Stromal cell of bone marrow (primary cell): Measurements from ENCODE around the gene NTRK2.
A peak's percentile ranks its signal among the peaks of the same experiment; 100 is the strongest.

Source experiments
- DNase-seq: peaks from one replicate; pipeline ENCODE4 v3.0.0-alpha.2; 2012; ENCODE audit warnings: low read depth

Gene NTRK2

DNA sequence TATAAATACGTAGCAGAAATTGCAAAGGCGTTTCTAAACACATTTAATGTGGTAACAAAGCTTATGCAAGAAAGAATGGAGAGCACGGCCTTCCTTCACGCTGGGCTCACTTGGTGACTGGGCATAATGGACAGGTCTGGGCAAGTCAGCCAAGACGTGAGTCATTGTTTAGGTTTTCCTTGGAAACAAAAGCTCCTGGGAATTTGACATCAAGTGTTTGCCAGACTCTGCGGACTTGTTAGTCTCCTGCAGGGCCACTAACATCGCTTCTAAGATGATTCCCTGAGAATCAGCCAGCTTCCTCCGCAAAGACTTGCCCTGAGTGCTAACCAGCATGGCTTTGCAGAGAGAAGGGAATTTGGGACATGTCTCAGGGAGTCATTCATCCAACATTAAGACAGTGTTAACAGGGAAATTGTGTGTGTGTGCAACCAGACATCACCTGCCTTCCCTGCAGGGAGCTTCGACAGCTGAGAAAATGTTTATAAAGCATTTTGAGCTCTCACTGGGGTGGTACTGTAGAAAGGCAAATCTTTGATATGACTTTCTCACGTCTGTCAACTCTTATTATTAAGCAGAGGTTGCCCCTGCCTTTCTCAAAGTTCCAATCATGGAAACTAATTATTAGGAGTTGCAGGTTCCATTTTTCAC is 182.5 kb downstream of the NTRK2 start:
- DNase-seq, result peak; percentile 94

DNA sequence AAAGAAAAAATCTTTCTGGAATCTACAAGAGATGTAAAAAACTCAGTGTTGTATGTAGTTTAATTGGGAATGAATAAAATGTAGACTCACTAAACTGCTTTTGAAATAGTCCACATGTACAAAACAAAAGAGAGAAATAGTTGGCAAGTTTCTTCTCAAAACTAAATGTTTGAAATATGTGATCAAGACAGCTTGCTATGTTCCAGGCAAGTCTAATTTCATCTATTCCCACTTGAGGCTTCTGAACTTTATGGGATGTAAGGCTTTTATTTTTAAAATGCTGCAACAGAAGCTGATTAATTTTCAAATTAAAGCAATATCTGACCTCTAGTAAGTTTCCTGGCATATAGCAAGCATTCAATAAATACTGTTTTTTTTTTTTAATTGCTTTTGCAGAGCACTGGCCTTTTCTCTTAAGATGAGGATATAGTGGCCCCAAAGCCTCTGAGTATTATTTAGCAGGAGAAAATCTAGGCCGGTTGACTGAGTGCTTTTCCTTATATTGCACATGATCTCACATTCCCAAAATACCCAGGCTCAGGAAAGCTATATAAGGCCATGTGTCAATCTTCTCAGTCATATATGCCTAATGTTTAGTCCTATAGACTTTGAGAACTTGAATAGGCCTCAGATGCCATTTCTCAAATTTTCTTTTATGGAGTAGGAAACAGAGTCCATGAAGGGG is 183.2 kb downstream of the NTRK2 start:
- DNase-seq, result no peak

DNA sequence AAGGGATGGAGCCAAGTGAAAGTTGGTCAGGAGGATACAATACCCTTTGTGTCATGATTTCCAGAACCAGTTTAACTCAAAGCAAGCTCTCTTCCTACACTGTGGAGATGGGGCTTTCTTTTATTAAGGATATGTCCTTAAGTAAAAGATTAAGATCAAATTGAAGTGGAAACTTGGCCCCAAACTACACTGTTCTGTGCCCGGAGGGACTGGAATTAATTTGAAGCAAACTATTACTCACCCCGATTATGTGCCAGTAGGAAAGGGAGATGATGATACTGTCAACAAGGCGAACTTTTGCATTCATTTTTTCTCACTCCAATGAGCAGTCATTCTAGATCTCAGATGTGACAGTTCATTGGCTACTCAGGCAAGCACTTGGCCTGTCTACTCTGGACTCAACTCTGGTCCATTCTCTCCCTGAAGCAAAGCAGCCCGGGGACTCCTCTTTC is 186.7 kb downstream of the NTRK2 start:
- DNase-seq, result peak; percentile 76

DNA sequence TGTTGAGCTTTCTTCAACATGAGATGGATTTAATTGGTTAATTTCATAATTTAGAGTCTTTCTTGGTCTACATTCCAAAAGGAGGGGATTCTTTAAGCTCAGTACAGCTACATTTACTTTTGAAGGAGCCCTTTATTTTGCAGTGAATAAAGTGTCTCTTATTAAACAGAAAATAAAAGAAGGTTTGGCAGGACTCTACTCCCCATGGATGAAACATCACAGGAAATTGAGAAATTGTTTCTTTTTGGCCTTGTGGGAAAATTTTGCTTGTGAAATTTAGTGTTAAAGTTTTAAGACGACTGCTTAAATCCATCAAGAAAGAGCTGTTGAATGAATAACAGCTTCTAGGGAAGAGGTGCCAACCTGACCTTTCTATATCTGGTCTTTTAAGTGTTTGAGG is 187.7 kb downstream of the NTRK2 start:
- DNase-seq, result peak; percentile 44

DNA sequence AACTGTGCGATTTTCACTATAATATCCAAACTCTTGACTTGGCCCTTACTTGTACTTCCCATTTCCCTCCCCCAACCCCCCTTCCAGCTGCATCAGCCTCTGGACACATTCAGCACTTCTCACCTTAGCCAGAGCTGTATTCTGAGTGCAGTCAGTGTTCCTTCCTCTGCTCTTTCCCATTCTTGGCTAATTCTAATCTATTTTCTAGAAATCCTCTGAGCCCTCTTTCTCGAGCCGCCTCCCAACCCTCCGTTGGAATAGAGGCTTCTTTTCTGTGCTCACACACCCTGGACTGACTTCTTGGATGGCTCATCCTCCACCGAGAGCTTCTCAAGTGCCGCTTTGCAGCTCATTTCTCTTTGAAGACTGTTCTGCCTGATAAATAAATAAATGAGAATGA is 188.8 kb downstream of the NTRK2 start:
- no peak for DNase-seq

DNA sequence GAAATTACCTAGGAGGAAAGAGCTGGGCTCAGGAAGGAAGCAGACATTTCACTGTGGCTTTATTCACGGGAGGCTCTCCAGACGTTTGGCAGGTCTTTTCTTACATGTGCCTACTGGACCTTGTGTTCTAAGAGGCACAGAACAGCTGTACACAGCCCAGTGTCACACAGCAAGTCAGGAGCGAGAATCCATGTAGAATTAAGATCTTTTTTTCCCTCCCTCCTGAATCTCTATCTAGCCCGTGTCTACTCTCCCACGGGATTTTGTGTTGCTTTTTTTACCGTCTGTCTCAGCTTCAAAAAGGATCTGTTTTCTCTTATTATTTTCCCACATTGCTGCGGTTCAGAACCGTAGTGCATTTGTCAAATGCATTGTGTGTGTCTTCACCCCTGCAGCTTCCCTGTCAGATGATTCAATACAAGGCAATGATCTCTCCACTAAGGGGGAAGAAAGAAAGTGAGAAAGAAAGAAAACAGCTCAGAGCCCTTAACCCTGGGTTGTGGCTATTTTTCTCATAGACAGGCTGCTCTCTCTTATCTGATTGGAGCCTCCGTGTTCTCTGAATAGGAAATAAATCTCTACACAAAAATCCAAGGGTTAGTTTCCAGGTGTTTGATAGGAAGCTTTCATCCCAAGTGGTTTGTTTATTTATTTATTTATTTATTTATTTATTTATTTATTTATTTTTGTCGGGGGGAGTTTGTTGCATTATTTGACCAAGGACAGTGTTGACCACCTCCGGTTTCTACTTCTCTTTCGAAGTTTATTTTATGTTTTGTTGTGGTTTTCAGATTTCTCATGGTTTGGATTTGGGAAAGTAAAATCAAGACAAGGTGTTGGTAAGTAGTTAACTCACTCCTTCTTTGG is 191.0 kb downstream of the NTRK2 start:
- DNase-seq, result peak; percentile 25

DNA sequence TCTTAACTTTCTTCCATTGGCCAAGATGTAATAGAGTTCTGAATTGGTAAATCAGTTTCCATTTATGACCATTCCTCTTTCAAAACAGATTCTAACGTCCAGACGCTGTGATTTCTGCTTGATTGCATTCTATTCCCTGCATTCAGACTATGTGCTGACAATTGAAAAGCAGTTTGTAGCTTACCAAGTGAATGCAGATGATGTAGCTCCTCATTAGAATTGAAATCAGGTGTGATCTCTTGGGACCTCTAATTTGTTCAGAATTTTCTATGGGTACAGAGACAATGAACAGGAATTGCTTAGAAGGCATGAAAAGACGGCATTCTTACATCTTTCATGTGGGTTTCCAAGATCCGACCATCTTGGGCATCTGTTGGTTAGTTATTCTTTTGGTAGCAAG is 191.9 kb downstream of the NTRK2 start:
- DNase-seq, result no peak

DNA sequence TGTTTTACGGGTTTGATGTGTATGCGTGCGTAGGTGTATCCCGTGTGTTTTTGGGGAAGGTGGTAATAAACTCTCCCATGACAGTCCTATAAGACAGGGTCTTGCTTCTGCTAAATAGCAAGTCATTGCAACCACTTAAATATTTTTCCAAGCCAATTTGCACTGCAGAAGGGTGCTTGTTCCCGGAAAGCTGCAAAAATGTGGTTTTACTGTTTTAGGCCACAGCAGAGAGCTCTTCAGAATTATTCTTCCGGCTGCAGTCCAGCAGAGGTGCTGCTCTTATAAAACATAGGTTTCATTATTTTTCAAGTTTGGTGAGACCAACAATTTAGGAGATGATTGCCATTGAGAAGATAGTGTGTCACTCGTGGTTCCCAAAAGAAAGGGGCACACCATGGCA is 192.8 kb downstream of the NTRK2 start:
- DNase-seq, result no peak

DNA sequence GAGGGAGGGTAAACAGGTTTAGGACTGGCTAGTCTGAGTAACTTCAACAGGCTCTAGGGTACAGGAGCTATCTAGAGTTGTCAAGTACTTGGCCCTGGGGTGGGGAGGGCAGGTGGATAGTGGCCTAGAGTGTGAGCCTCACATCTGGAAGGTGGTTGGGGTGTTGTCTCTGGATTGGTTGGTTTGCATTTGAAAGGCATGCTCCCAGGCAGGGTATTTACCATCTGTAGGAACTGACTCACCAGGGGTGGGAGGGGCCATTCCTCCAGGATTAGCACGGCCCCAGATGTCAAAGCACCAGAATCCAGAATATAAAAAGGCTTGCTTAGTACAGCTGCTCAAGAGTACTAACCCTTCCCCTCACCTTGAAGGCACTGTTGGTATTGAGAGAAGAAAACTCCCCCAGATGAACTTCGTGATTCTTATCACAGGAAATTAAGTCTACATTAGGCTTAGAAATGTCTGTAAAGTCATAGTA is 193.3 kb downstream of the NTRK2 start:
- peak; percentile 36 for DNase-seq

DNA sequence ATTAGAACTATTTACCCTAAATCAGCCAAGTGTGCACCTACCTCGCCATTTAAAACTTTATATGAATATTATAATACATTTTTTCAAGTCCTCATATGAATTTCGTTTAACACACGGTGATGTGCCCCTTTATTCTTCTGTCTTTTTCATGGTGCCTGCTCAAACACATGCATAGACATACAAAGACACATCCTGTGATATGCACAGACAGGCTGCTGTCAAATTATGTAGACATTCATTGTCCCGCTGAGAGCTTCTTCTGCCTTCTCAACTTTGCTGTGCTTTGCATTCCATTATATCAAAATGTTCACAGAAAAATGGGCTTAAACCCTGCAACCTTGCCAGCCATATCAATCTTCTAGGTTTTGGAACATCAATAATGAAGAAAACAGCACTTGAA is 193.8 kb downstream of the NTRK2 start:
- no peak for DNase-seq

DNA sequence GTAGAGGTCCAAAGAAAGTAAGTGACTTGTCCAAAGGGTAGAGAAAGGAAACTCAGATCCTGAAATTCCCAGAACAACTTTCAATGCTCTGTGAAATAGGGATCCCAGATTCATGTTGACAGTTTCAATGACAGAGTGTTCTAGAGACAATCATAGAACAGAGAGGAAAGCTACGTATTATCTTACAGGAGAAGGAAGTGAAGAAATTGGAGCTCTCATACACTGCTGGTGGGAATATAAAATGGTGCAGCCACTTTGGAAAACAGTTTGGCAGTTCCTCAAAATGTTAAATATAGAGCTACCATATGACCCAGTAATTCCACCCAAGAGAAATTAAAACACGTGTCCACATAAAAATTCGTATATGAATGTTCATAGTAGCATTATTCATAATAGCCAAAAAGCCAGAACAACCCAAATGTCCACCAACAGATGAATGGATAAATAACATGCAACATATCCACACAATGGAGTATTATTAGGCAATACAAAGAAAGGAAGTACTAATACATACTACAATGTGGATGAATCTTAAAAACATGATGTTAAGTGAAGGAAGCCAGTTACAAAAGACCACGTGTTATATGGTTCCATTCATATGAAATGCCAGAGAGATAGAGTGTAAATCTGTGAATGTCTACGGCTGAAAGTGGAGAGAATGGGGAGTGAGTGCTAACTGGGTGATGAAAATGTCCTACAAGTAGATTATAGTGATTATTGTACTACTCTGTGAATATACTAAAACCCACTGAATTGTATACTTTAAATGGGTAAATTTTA is 197.1 kb downstream of the NTRK2 start:
- no peak for DNase-seq

DNA sequence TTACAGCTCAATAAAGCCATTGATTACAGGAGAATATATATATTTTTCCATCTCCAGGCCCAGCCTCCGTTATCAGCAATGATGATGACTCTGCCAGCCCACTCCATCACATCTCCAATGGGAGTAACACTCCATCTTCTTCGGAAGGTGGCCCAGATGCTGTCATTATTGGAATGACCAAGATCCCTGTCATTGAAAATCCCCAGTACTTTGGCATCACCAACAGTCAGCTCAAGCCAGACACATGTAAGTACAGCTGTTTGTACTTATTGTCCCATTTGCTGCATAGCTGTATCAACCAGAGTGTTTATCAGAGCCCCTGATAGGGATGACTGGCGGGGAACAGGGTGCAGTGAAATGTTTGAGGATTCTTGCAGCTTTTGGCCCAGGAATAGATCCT is 197.7 kb downstream of the NTRK2 start:
- no peak for DNase-seq

DNA sequence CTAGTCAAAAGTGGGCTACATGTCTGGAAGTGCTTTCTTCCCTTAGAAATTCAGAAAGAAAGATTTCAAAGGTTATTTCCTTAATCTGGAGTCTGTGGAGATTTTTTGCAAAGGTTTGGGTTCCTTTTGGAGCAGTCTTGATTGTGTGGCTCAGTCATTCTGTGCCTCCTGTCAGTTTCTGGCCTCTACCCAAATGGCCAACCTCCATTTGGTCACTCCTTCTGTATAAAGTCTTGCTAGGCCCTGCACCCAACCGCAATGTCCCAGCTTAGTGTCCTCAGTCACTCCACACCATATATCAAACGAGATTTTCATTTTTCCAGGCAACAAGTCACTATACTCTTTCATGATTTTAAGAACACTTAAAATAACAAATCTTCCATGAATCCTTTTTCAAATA is 199.6 kb downstream of the NTRK2 start:
- DNase-seq, result no peak

DNA sequence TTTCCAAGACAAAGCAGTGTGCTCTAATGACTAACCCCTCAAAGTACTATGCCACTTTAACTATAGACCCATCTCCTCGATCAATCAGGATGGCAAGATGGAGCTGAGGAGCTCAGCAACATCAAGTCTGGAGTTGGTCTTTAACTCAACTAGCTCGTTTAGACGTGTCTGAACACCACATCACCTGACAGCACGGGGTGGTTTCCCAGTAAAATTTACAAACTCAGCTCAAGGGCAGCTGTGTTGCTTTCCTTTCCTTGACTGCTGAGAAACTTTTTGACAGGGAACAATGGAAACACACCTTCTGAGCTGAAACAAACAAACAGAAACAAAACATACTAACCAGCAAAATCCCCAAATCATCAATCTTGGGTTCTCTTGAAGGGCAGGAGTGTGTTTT is 202.5 kb downstream of the NTRK2 start:
- no peak for DNase-seq

DNA sequence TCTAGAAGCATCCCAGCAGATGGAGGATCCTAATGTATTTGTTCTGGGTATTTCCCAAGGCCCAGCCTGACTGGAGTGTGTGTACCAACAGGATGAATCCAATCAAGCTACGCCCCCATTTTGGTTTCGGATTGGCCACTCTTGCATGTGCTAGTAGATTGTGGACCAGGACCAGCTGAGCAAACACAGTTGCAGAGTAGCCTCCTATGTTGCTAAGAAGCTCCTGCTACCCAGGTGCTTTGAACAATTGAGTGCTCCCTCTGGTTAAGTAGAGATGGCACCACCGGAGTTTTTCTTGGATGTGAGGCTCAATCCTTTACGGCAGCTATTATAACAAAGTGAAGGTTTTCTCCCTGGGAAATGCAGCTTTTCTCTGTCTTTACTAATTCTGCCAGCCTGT is 204.5 kb downstream of the NTRK2 start:
- DNase-seq, result no peak

DNA sequence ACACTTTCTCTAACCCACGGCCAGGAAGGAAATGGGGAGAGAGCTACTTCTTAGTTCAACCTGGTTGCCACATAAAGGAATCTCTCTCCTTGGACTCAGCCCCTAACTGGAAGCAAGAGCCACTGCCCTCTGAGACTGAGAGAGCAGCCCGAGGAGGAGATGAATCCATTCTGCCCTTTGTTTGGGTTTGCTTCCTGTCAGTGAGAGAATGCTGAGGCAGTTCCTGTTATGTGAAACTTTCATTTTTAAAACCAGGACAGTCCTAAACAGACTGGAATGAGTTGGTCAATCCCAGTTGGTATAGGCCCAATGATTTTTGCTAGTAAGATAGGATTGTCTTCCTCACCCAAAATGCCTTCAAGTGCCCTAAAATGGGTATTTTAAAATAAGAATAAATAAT is 205.1 kb downstream of the NTRK2 start:
- DNase-seq, result no peak

DNA sequence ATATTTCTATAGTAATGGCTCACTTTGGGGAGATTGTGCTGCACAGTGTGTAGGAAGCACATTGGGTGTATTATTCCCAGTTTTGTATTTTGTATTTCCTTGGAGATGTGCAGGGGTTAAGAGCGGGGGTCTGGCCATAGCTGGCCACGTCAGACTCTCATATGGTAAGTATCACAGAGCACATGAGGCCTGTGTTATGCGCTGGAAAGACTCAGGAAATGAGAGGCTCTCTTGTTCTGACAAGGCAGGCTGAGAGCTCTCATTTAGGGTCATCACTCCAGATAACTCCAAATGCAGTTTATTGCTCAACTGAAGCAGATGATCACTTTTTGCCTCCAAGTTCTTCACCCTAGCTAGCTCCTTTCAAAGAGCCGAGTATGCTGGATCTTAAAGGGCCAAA is 205.7 kb downstream of the NTRK2 start:
- DNase-seq, result no peak

DNA sequence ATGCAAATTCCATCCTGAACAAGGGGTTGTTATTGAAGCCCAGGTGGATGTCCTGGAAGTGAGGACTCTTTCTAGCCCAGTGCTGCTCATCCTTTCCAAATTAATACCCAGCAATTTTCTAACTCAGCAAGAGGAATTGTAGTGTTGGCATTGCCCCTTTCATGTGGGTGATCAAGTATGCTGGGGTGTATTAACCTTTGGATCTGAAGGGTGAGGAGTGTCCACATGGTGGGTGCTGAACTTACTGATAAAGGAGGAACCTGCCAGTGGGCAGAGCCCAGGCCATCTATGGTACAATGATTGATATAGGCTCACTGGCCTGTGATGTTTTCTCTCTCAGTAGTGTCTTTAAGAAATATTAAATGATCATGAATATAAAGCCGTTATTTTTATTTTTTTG is 210.1 kb downstream of the NTRK2 start:
- no peak for DNase-seq

DNA sequence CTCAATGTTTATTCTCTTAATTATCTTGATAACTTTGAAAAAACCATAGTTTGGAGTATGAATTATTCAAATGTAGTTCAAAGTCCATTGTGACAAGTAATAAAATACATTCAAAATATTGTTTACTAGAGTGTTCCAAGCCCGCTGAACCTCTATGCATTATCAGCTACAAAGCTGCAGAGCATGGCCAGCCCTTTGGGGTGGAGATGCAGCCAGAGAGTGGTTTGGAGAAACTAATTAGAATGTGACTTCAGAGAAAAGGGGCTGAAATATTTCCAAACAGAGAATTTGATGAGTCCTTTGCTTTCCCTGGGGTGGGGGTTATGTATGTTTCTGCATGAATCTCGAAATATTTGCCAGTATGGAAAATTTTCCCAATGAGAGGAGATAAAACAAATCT is 211.3 kb downstream of the NTRK2 start:
- DNase-seq, result no peak

DNA sequence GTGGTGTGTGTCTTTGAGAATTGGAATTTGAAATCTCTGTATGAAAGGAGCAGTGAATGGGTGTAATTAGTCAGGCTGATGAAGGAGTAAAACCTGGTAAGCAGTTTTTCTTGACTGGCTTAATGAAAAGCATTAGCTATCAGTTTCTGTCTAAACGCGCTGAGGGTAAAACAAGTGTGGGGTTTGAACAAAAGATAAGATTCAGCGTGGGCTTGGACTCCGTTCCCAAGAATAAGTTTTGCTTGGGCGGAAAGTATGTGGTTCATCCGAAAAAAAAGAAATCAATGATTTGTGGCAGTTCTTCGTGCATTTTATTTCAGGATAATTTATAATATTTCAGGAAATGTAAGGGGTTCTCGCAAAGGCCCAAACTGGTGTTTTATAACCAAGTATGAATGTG is 217.3 kb downstream of the NTRK2 start:
- DNase-seq, result no peak

DNA sequence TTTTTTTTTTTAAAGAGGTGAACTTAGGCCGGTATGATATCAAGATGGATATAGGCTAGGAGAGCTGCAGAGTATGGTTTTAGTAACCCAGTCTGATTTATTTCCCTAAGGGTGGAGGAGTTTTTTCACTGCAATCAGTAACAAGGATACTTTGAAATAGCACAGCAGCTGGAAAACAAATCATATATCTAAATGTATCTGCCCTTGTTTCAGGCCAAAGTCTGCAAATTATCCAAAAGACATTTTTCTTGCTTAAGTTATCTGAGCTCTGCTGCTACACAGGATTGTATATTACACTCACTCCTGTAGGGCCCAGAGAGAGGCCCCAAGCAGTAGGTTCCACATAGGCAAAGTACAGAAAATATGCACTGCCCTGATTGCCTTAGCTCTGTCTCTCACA is 222.4 kb downstream of the NTRK2 start:
- no peak for DNase-seq
